HepG2 (cell line): ENCODE data around the gene AADAT. TPM values are rescaled to one million over a fixed set of nuclear protein-coding genes. Genes with fewer than 3 reads are reported as not detected.

ENCODE experiments used
- ATM ChIP-seq: fragments of 450-650 bp; IDR thresholded peaks from 2 replicates; pipeline ENCODE4 v1.7.1; 2017; ENCODE audit warnings: mild to moderate bottlenecking, borderline replicate concordance
- CC2D1A ChIP-seq: sonication (generic); formaldehyde crosslinking; IDR thresholded peaks from 2 replicates; pipeline ENCODE4 v1.8.1; 2023; ENCODE audit warnings: mild to moderate bottlenecking, missing genetic modification reagents
- CREB1 ChIP-seq, 2 experiments: fragments of 450-650 bp in 1 of 2; IDR thresholded peaks; 2 replicates each; pipeline ENCODE4 v1.6.1; 2016 to 2017; ENCODE audit warnings: control low read depth in 1 of 2, mild to moderate bottlenecking in 1 of 2, missing compliant biosample characterization in 1 of 2, missing genetic modification characterization in 1 of 2
- GZF1 ChIP-seq: sonication (generic); formaldehyde crosslinking; IDR thresholded peaks from 2 replicates; pipeline ENCODE4 v1.5.1; 2020; ENCODE audit warnings: mild to moderate bottlenecking, missing genetic modification reagents
- MTA1 ChIP-seq: sonication (generic); formaldehyde crosslinking; IDR thresholded peaks from 2 replicates; pipeline ENCODE4 v1.4.0; 2020; ENCODE audit warnings: missing genetic modification reagents, mild to moderate bottlenecking, borderline replicate concordance
- MYNN ChIP-seq: sonication (generic); formaldehyde crosslinking; IDR thresholded peaks from 2 replicates; pipeline ENCODE4 v1.4.0; 2020; ENCODE audit warnings: mild to moderate bottlenecking, low read depth, missing genetic modification reagents
- NFE2L2 ChIP-seq: fragments of 150-350 bp; IDR thresholded peaks from 2 replicates; pipeline ENCODE4 v1.6.1; 2014; ENCODE audit warnings: low read length
- PCBP1 ChIP-seq: fragments of 200-400 bp; formaldehyde crosslinking; IDR thresholded peaks from 2 replicates; pipeline ENCODE4 v1.6.1; 2017; ENCODE audit warnings: mild to moderate bottlenecking, low read depth, low read length, borderline replicate concordance
- POLR2G ChIP-seq: fragments of 200-400 bp; formaldehyde crosslinking; IDR thresholded peaks from 2 replicates; pipeline ENCODE4 v1.6.1; 2018; ENCODE audit warnings: mild to moderate bottlenecking, low read depth, low read length, moderate library complexity
- RARA ChIP-seq: IDR thresholded peaks from 2 replicates; pipeline ENCODE4 v1.6.1; 2016; ENCODE audit warnings: missing genetic modification reagents, missing compliant biosample characterization
- SIN3B ChIP-seq: fragments of 150-350 bp; IDR thresholded peaks from 2 replicates; pipeline ENCODE4 v1.6.1; 2014; ENCODE audit warnings: low read length
- SMC3 ChIP-seq: IDR thresholded peaks from 2 replicates; pipeline ENCODE4 v1.6.1; 2011; ENCODE audit warnings: low read length, improper control_type of control experiment
- STAG1 ChIP-seq: sonication (generic); formaldehyde crosslinking; IDR thresholded peaks from 2 replicates; pipeline ENCODE4 v1.4.0; 2020; ENCODE audit warnings: missing genetic modification reagents
- TBX2 ChIP-seq: sonication (generic); formaldehyde crosslinking; IDR thresholded peaks from 2 replicates; pipeline ENCODE4 v1.5.0; 2020; ENCODE audit warnings: missing genetic modification reagents, mild to moderate bottlenecking, borderline replicate concordance
- TCF12 ChIP-seq, 2 experiments: fragments of 450-650 bp in 1 of 2; sonication (generic) in 1 of 2; formaldehyde crosslinking in 1 of 2; IDR thresholded peaks; 2 replicates each; pipeline versions ENCODE4 v1.6.1 to v1.8.0; 2017 to 2022; ENCODE audit warnings: antibody characterized with exemption in 1 of 2, mild to moderate bottlenecking in 1 of 2, missing genetic modification reagents in 1 of 2, moderate library complexity in 1 of 2
- TOE1 ChIP-seq: sonication (generic); formaldehyde crosslinking; IDR thresholded peaks from 2 replicates; pipeline ENCODE4 v1.4.0; 2020; ENCODE audit warnings: mild to moderate bottlenecking, missing genetic modification reagents
- ZBTB33 ChIP-seq: sonication (generic); formaldehyde crosslinking; IDR thresholded peaks from 2 replicates; pipeline ENCODE4 v1.4.0; 2020; ENCODE audit warnings: missing genetic modification reagents
- ZFP62 ChIP-seq: sonication (generic); formaldehyde crosslinking; IDR thresholded peaks from 2 replicates; pipeline ENCODE4 v1.4.0; 2020; ENCODE audit warnings: missing genetic modification reagents
- ZMYM2 ChIP-seq: sonication (generic); formaldehyde crosslinking; IDR thresholded peaks from 2 replicates; pipeline ENCODE4 v1.8.0; 2022; ENCODE audit warnings: mild to moderate bottlenecking, missing genetic modification reagents
- ZNF10 ChIP-seq: sonication (generic); formaldehyde crosslinking; IDR thresholded peaks from 2 replicates; pipeline ENCODE4 v1.4.0; 2020; ENCODE audit warnings: mild to moderate bottlenecking, low read depth, missing genetic modification reagents, borderline replicate concordance
- ZNF629 ChIP-seq: sonication (generic); formaldehyde crosslinking; conservative IDR thresholded peaks from 2 replicates; pipeline ENCODE4 v1.5.0; 2020; ENCODE audit warnings: missing genetic modification reagents
- ZNF691 ChIP-seq: sonication (generic); formaldehyde crosslinking; IDR thresholded peaks from 2 replicates; pipeline ENCODE4 v1.4.0; 2020; ENCODE audit warnings: missing genetic modification reagents, low read depth, mild to moderate bottlenecking, borderline replicate concordance
- polyA plus RNA-seq, 8 experiments: library from polyadenylated mRNA; depleted of rRNA in 3 of 8; stranded (reverse) in 7 of 8; unstranded in 1 of 8; fragments of >200 nt; fragmentation: Illumina TruSeq in 4 of 8; extraction: Trizol in 4 of 8; gene quantifications; 2 replicates each; pipeline versions ENCODE4 v1.2.1 to v1.2.3, GENCODE V29; 2011 to 2016; ENCODE audit warnings: low read depth in 4 of 8, missing spikeins in 1 of 8, mixed read lengths in 1 of 8; ENCODE audit not compliant: insufficient read depth in 1 of 8
- total RNA-seq, 5 experiments: library from RNA; depleted of rRNA; stranded (reverse); fragments of >200 nt; fragmentation: Illumina TruSeq; extraction: Trizol; gene quantifications; 2 replicates each; pipeline ENCODE4 v1.2.3, GENCODE V29; 2016; ENCODE audit warnings: low read depth in 1 of 5
- TF ChIP-seq, protein P1 (sequence below): sonication (generic); formaldehyde crosslinking; IDR thresholded peaks from 2 replicates; pipeline ENCODE4 v1.5.0; 2020; ENCODE audit warnings: missing genetic modification reagents, mild to moderate bottlenecking, borderline replicate concordance
- TF ChIP-seq, protein P2 (sequence below): sonication (generic); formaldehyde crosslinking; IDR thresholded peaks from 2 replicates; pipeline ENCODE4 v1.4.0; 2020; ENCODE audit warnings: missing genetic modification reagents

The AADAT gene
- total and polyA plus RNA-seq, 2 of the 13 experiments (the other 11 are each of a cell fraction or from before 2014, with no cell fraction given): 6.1 to 9.1 TPM

GRCh38 chr4:170026253-170027021 is 63.3 kb downstream of the AADAT start, which contains the start of gene MFAP3L (continued):
- TF ChIP-seq ZMYM2 (CRISPR knock-in tag): no peak
- TF ChIP-seq SIN3B: no peak
- TF ChIP-seq ATM: no peak
- 0 out of 2 replicates have a peak, but pooled peaks have one; percentile 15 for TF ChIP-seq ZNF691 (CRISPR knock-in tag)
- TF ChIP-seq CREB1 (IDR thresholded peaks at IDR 0.05): no peak
- TF ChIP-seq CREB1 (CRISPR knock-in tag; IDR thresholded peaks at IDR 0.05): no peak
- TF ChIP-seq ZNF10 (CRISPR knock-in tag): no peak
- no peak for TF ChIP-seq ZNF629
- no peak for TF ChIP-seq TOE1 (CRISPR knock-in tag)
- TF ChIP-seq STAG1 (CRISPR knock-in tag): peak; percentile 9
- no peak for TF ChIP-seq CC2D1A (CRISPR knock-in tag)
- TF ChIP-seq ZFP62 (CRISPR knock-in tag): no peak
- no peak for TF ChIP-seq SMC3
- no peak for TF ChIP-seq MTA1 (CRISPR knock-in tag)
- TF ChIP-seq MYNN: no peak
- no peak for TF ChIP-seq TBX2 (CRISPR knock-in tag)
- no peak for TF ChIP-seq ZBTB33 (CRISPR knock-in tag)
- TF ChIP-seq RARA (CRISPR knock-in tag): no peak
- peak; percentile 63 for TF ChIP-seq POLR2G
- TF ChIP-seq NFE2L2: no peak
- no peak for TF ChIP-seq GZF1 (CRISPR knock-in tag)
- TF ChIP-seq PCBP1: no peak
- TF ChIP-seq, protein P1, sequence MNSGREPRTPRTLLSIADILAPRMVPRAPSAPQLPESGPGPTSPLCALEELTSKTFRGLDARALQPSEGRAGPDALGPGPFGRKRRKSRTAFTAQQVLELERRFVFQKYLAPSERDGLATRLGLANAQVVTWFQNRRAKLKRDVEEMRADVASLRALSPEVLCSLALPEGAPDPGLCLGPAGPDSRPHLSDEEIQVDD (CRISPR knock-in tag): no peak
- TF ChIP-seq, protein P2, sequence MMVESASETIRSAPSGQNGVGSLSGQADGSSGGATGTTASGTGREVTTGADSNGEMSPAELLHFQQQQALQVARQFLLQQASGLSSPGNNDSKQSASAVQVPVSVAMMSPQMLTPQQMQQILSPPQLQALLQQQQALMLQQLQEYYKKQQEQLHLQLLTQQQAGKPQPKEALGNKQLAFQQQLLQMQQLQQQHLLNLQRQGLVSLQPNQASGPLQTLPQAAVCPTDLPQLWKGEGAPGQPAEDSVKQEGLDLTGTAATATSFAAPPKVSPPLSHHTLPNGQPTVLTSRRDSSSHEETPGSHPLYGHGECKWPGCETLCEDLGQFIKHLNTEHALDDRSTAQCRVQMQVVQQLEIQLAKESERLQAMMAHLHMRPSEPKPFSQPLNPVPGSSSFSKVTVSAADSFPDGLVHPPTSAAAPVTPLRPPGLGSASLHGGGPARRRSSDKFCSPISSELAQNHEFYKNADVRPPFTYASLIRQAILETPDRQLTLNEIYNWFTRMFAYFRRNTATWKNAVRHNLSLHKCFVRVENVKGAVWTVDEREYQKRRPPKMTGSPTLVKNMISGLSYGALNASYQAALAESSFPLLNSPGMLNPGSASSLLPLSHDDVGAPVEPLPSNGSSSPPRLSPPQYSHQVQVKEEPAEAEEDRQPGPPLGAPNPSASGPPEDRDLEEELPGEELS (CRISPR knock-in tag): no peak
- TF ChIP-seq TCF12 (IDR thresholded peaks at IDR 0.05): no peak
- no peak for TF ChIP-seq TCF12 (CRISPR knock-in tag; IDR thresholded peaks at IDR 0.05)
